ENCODE results near the gene PLXDC2.

DNA sequence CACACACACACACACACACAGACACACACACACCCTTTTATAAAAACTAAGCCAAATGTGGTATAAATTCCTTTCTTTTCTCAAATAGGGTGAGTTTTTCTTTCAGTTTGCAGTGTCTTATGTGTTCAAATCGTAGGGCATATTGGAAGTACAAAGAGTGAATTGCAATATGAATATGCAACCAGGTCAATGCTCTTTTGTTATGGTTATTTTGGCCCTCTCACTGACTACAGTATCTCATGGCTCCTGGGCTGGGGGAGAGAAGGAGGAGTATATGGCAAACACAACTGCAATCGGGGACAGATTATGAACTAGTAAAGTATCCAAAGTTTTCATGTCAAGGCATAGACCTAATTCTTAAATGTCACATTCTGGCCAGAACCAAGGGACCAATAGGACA, 301.9 kb downstream of the PLXDC2 start:
- TF ChIP-seq, protein P1, sequence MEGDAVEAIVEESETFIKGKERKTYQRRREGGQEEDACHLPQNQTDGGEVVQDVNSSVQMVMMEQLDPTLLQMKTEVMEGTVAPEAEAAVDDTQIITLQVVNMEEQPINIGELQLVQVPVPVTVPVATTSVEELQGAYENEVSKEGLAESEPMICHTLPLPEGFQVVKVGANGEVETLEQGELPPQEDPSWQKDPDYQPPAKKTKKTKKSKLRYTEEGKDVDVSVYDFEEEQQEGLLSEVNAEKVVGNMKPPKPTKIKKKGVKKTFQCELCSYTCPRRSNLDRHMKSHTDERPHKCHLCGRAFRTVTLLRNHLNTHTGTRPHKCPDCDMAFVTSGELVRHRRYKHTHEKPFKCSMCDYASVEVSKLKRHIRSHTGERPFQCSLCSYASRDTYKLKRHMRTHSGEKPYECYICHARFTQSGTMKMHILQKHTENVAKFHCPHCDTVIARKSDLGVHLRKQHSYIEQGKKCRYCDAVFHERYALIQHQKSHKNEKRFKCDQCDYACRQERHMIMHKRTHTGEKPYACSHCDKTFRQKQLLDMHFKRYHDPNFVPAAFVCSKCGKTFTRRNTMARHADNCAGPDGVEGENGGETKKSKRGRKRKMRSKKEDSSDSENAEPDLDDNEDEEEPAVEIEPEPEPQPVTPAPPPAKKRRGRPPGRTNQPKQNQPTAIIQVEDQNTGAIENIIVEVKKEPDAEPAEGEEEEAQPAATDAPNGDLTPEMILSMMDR (IDR thresholded peaks at IDR 0.05) = no peak
- no peak for TF ChIP-seq POLR2A (IDR thresholded peaks at IDR 0.05)
